NB4 (cell line): Measurements from ENCODE around the gene C16orf86.

Experiments used
- DNase-seq: peaks from one replicate; pipeline ENCODE4 v3.0.0; 2010; ENCODE audit warnings: low read depth
- H3K4me3 ChIP-seq: one replicate; pipeline ENCODE4 v1.5.1; 2011; ENCODE audit warnings: mild to moderate bottlenecking, low read depth, low read length, moderate library complexity
- MYC ChIP-seq: IDR thresholded peaks from 2 replicates; pipeline ENCODE4 v1.6.1; 2011; ENCODE audit warnings: low read depth, low read length
- POLR2A ChIP-seq: IDR thresholded peaks from 2 replicates; pipeline ENCODE4 v1.6.1; 2011; ENCODE audit warnings: mild to moderate bottlenecking; ENCODE audit not compliant: insufficient read length; ENCODE audit errors: extremely low read depth
- TF ChIP-seq, protein P1 (sequence below): IDR thresholded peaks from one replicate; pipeline ENCODE4 v1.5.1; 2012; ENCODE audit warnings: low read depth, low read length
- TF ChIP-seq, protein P2 (sequence below): IDR thresholded peaks from 2 replicates; pipeline ENCODE4 v1.6.1; 2011; ENCODE audit warnings: low read depth, low read length

C16orf86 gene

DNA sequence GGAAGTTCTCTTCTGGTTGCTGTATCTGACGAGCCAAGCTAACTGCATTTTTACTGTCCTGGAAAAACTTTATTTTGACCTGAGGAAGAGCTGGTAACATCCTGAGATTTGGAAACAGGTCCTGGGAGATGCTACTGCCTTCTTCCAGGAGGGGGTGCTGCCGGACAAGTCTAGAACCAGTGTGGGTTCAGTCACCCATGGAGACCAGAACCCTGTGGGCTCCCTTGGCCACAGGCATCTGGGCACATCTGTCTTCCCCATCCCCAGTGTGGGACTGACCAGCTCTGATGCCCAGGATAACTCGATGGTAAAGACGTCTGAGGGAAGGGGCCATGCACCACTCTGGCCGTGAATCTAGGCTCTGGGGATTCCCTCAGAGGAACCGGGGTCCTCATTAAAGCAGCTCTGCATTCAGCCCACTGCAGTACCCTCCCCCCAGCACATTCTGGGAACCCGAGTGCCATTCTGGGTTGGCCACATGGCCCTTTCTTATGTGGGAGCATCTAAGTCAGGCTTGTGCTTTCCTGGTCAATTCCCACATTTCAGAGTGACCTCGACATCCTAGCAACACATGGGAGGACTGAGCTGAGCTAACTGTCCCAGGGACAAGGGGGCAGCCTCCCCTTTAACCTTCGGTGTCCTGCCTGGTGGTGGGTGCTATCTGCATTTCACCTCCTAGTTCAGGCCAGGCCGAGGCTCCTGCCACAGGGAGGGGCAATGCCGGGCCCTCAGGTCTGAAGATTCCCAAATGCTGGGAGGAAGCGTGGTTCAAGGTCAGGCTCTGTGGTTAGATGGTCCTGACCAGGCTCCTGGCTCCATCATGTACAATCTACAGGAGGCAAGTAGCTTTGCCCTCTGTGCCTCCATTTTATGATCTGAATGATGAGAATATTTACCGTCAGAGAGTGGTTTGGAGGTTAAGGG, 6.4 kb downstream of the C16orf86 start:
- DNase-seq = peak; percentile 75
- no peak overlapping the region for H3K4me3 ChIP-seq
- no peak for TF ChIP-seq MYC
- TF ChIP-seq POLR2A = no peak
- TF ChIP-seq, protein P1, sequence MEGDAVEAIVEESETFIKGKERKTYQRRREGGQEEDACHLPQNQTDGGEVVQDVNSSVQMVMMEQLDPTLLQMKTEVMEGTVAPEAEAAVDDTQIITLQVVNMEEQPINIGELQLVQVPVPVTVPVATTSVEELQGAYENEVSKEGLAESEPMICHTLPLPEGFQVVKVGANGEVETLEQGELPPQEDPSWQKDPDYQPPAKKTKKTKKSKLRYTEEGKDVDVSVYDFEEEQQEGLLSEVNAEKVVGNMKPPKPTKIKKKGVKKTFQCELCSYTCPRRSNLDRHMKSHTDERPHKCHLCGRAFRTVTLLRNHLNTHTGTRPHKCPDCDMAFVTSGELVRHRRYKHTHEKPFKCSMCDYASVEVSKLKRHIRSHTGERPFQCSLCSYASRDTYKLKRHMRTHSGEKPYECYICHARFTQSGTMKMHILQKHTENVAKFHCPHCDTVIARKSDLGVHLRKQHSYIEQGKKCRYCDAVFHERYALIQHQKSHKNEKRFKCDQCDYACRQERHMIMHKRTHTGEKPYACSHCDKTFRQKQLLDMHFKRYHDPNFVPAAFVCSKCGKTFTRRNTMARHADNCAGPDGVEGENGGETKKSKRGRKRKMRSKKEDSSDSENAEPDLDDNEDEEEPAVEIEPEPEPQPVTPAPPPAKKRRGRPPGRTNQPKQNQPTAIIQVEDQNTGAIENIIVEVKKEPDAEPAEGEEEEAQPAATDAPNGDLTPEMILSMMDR = peak; percentile 91
- TF ChIP-seq, protein P2, sequence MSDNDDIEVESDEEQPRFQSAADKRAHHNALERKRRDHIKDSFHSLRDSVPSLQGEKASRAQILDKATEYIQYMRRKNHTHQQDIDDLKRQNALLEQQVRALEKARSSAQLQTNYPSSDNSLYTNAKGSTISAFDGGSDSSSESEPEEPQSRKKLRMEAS = no peak

DNA sequence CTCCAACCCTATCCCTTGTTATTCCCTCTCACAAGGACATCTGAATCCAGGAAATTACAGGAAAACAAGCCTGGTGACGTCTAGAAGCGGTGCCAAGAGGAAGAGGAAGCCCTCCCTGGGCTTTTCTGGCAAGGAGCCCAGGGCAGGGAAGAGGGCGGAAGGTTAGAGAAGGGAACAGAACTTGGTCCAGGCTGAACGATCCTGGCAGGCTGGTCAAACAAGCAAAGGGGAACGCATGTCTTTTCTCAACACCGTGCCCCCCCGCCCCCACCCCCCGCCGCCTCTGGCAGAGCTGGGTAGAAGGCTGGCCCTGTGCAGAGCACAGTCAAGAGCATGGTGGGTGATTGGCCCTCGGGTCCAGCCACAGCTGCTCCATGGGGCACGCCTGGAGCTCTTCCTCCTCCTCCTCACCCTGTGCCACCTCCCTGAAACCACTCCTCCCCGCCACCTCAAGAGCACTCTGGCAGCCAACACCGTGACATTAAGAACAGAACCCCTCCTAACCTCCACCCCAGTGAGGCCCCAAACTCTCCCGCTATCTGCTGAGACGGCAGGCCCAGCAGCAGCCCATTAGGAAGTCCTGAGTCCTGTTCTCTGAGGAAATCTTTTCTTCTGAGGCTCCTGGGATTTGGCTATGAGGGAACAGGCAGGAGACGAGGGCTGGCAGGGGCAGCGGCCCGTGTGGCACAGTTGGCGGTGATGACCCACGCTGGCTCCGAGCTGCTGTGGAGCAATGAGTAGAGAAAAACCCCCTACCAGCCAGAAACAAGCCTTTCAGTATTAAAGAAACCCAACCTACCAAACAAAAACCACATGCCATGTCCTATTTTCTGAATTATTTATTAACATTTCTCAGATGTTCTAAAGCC, 7.3 kb downstream of the C16orf86 start:
- TF ChIP-seq, protein P1 = no peak
- TF ChIP-seq, protein P2 = no peak
- TF ChIP-seq POLR2A = no peak
- TF ChIP-seq MYC = no peak
- no peak for DNase-seq
- H3K4me3 ChIP-seq = no peak overlapping the region

DNA sequence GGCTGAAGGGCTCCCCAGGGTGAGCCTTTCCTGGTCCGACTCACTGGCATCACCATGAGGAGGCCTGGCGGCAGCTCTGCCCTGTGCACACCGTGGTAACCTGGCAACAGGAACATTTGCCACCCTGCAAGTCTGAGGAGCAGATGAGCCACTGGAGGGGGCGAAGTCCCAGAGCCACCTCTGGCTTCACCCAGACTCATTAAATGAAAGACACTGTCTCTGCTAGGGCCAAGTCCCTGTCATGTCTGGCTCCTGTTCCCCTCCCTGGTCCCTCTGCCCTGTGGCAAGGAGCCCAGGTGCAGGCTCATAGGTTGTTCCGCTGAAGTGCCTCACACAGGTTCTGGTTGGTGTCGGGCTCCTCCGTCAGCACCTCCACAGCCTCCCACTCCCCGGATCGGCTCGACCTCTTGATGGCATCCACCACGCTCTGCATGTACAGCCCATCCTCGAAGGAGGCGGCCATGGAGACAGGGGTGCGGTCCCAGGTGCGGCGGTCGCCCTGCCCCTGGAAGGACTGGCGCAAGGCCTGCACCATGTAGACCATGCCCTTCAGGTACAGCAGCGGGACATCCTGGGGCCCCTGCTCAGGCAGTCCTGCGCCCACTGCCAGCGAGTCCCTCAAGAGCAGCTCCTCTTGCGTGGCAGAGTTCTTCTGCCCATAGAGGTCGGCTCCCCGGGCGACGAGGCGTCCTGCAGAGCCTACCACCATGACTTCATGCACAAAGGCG, 8.4 kb downstream of the C16orf86 start:
- H3K4me3 ChIP-seq = no peak overlapping the region
- TF ChIP-seq POLR2A = no peak
- TF ChIP-seq, protein P2 = no peak
- TF ChIP-seq, protein P1 = no peak
- no peak for TF ChIP-seq MYC
- no peak for DNase-seq

DNA sequence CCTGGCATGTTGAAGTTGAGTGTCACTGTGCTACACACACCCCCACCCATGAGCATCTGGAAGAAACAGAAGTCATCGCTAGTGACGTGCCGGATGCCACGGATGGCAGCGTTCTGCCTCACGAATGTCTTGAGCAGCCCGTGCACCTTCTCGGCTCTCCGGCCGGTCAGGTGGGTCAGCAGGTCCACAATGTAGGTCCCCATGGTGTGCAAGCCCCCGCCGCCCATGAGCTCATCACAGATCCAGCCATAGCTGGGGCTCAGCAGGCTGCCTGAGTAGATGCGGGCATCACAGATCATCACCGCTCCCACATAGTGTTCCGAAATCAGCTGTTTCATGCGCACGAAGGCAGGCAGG, 8.9 kb downstream of the C16orf86 start:
- TF ChIP-seq, protein P1 = no peak
- TF ChIP-seq MYC (no peak), POLR2A (no peak)
- TF ChIP-seq, protein P2 = no peak
- DNase-seq = no peak
- H3K4me3 ChIP-seq = no peak overlapping the region

DNA sequence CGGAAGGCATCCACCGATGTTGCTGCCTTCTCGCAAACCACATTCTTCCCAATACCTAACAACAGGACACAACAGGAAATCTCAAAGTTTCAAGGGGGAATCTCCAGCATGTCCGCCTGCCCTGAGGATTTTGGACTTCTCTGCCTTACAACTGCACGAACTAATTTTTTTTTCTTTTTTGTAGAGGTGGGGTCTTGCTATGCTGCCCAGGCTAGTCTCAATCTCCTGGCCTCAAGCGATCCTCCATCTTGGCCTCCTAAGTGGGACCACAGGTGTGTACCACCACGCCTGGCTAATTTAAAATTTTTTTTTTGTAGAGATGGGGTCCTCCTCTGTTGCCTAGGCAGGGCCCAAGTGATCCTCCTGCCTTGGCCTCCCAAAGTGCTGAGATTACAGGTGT, 9.4 kb downstream of the C16orf86 start:
- no peak overlapping the region for H3K4me3 ChIP-seq
- no peak for DNase-seq
- TF ChIP-seq, protein P2 = no peak
- TF ChIP-seq POLR2A = no peak
- TF ChIP-seq MYC = no peak
- TF ChIP-seq, protein P1 = no peak
